HG03175 (cell line): ENCODE results near the gene BCAS4.

Source experiments
- ATAC-seq: cut with Tn5 transposase; IDR thresholded peaks from one replicate; pipeline ENCODE4 v1.9.1; 2021; ENCODE audit warnings: mild to moderate bottlenecking, moderate library complexity; ENCODE audit not compliant: unreplicated experiment

Gene BCAS4

GRCh38 chr20:50852085-50852484 is 57.2 kb downstream of the BCAS4 start:
- ATAC-seq: no peak

GRCh38 chr20:50854506-50855249 is 59.8 kb downstream of the BCAS4 start:
- ATAC-seq: no peak

GRCh38 chr20:50855498-50856474 is 60.9 kb downstream of the BCAS4 start:
- ATAC-seq: no peak

GRCh38 chr20:50856475-50857041 is 61.7 kb downstream of the BCAS4 start:
- no peak for ATAC-seq

GRCh38 chr20:50857348-50857747 is 62.5 kb downstream of the BCAS4 start:
- no peak for ATAC-seq

- ATAC-seq: no peak
These were observed 63.7 kb downstream of the BCAS4 start for GRCh38 chr20:50858525-50858924.

GRCh38 chr20:50859161-50859560 is 64.3 kb downstream of the BCAS4 start:
- no peak for ATAC-seq

GRCh38 chr20:50861012-50861411 is 66.2 kb downstream of the BCAS4 start:
- ATAC-seq: no peak

GRCh38 chr20:50862546-50862945 is 67.7 kb downstream of the BCAS4 start:
- no peak for ATAC-seq

GRCh38 chr20:50865114-50865513 is 70.3 kb downstream of the BCAS4 start:
- no peak for ATAC-seq

GRCh38 chr20:50865591-50865990 is 70.7 kb downstream of the BCAS4 start:
- no peak for ATAC-seq

GRCh38 chr20:50866036-50866685 is 71.3 kb downstream of the BCAS4 start:
- ATAC-seq: no peak

GRCh38 chr20:50866831-50867230 is 72.0 kb downstream of the BCAS4 start:
- no peak for ATAC-seq

- no peak for ATAC-seq
These were observed 72.9 kb downstream of the BCAS4 start for GRCh38 chr20:50867805-50868204.

GRCh38 chr20:50868509-50869495 is 73.9 kb downstream of the BCAS4 start:
- ATAC-seq: no peak

- ATAC-seq: no peak
These were observed 75.8 kb downstream of the BCAS4 start for GRCh38 chr20:50870561-50871161.

- no peak for ATAC-seq
These were observed 77.9 kb downstream of the BCAS4 start for GRCh38 chr20:50872560-50873425.

- ATAC-seq: no peak
These were observed 78.7 kb downstream of the BCAS4 start for GRCh38 chr20:50873585-50873984.
